ENCODE measurements around the gene ZDHHC8.

Gene ZDHHC8

GRCh38 chr22:20086763-20087162 is 44.8 kb upstream of the ZDHHC8 start:
- in situ Hi-C loops (cut with MboI; ENCODE audit: low pct_unique_long_range_greater_than_20kb, low sequenced_read_pairs, unreplicated experiment) = no loop called here
- no peak for TF ChIP-seq CTCF (IDR thresholded peaks at IDR 0.05; ENCODE audit: extremely low read depth, insufficient read depth, missing control alignments)
- DNase-seq (ENCODE audit: low spot score) = no peak

- in situ Hi-C loops (cut with MboI; ENCODE audit: low pct_unique_long_range_greater_than_20kb, low sequenced_read_pairs, unreplicated experiment) = no loop called here
- TF ChIP-seq CTCF (IDR thresholded peaks at IDR 0.05; ENCODE audit: extremely low read depth, insufficient read depth, missing control alignments) = no peak
- DNase-seq (ENCODE audit: low spot score) = no peak
Measured at GRCh38 chr22:20087319-20088262, 44.0 kb upstream of the ZDHHC8 start.

- in situ Hi-C loops (cut with MboI; ENCODE audit: low pct_unique_long_range_greater_than_20kb, low sequenced_read_pairs, unreplicated experiment) = no loop called here
- DNase-seq (ENCODE audit: low spot score) = no peak
- TF ChIP-seq CTCF (IDR thresholded peaks at IDR 0.05; ENCODE audit: extremely low read depth, insufficient read depth, missing control alignments) = no peak
Measured at GRCh38 chr22:20088263-20088648, 43.3 kb upstream of the ZDHHC8 start.

- TF ChIP-seq CTCF (IDR thresholded peaks at IDR 0.05; ENCODE audit: extremely low read depth, insufficient read depth, missing control alignments) = no peak
- DNase-seq (ENCODE audit: low spot score) = no peak
- in situ Hi-C loops (cut with MboI; ENCODE audit: low pct_unique_long_range_greater_than_20kb, low sequenced_read_pairs, unreplicated experiment) = no loop called here
Measured at GRCh38 chr22:20089226-20089976, 42.2 kb upstream of the ZDHHC8 start.

GRCh38 chr22:20089977-20090729 is 41.5 kb upstream of the ZDHHC8 start:
- in situ Hi-C loops (cut with MboI; ENCODE audit: low pct_unique_long_range_greater_than_20kb, low sequenced_read_pairs, unreplicated experiment) = no loop called here
- TF ChIP-seq CTCF (IDR thresholded peaks at IDR 0.05; ENCODE audit: extremely low read depth, insufficient read depth, missing control alignments) = no peak
- no peak for DNase-seq (ENCODE audit: low spot score)

GRCh38 chr22:20090730-20091240 is 40.8 kb upstream of the ZDHHC8 start:
- no peak for DNase-seq (ENCODE audit: low spot score)
- in situ Hi-C loops (cut with MboI; ENCODE audit: low pct_unique_long_range_greater_than_20kb, low sequenced_read_pairs, unreplicated experiment) = no loop called here
- TF ChIP-seq CTCF (IDR thresholded peaks at IDR 0.05; ENCODE audit: extremely low read depth, insufficient read depth, missing control alignments) = no peak

All from GM13977 (cell line).